Right lobe of liver (tissue), 6 donors: ENCODE data around the gene SHISA9. TPM values are rescaled to one million over a fixed set of nuclear protein-coding genes. Genes with fewer than 3 reads are reported as not detected.

Experiments
- ATAC-seq, 4 donors: fragments of 200-7000 bp; cut with Tn5 transposase; one replicate each; pipeline ENCODE4 v1.9.1; 2020; ENCODE audit warnings: mild to moderate bottlenecking in 4 of 4, moderate library complexity in 4 of 4
- DNase-seq, 3 donors: peaks; one replicate each; pipeline ENCODE4 v3.0.0-alpha.2; 2020
- H3K27ac ChIP-seq, 3 donors: fragments of 200-600 bp; one replicate each; pipeline ENCODE4 v1.8.0; 2022
- H3K27me3 ChIP-seq, 2 donors: fragments of 200-600 bp; one replicate each; pipeline ENCODE4 v1.8.0; 2022
- H3K36me3 ChIP-seq, 4 donors: fragments of 200-600 bp; sonication (generic) in 1 of 4; one replicate each; pipeline versions ENCODE4 v1.5.1 to v1.8.0; 2017 to 2022; ENCODE audit warnings: control low read depth in 1 of 4
- H3K4me1 ChIP-seq, 4 donors: fragments of 200-600 bp; sonication (generic) in 1 of 4; one replicate each; pipeline versions ENCODE4 v1.5.1 to v1.8.0; 2017 to 2022; ENCODE audit warnings: control low read depth in 1 of 4
- H3K4me3 ChIP-seq, 3 donors: fragments of 200-600 bp; one replicate each; pipeline ENCODE4 v1.8.0; 2022
- H3K9me3 ChIP-seq, 4 donors: fragments of 200-600 bp; sonication (generic) in 1 of 4; one replicate each; pipeline versions ENCODE4 v1.5.1 to v1.8.0; 2017 to 2022; ENCODE audit warnings: control low read depth in 1 of 4
- POLR2A ChIP-seq: fragments of 450-650 bp; IDR thresholded peaks from one replicate; pipeline ENCODE4 v1.6.1; 2017; ENCODE audit warnings: antibody characterized with exemption, mild to moderate bottlenecking
- WGBS: methylation state at CpG from one replicate; pipeline ENCODE4 v1.1.6; 2018; ENCODE audit warnings: low coverage, low lambda C conversion rate; ENCODE audit not compliant: insufficient coverage; ENCODE audit errors: missing lambda C conversion rate; 5-methylcytosine and 5-hydroxymethylcytosine counted together
- intact Hi-C, 2 donors: fragments of 100-400 bp; cut with DNase I; formaldehyde crosslinking; loops; one replicate each; pipeline versions ENCODE4 v1.11.2 to v1.14.1; 2022
- total RNA-seq, 6 experiments: library from RNA; depleted of rRNA in 2 of 6; stranded (reverse); fragments of >200 nt in 2 of 6; fragmentation: NEBNext Ultra II Directional in 3 of 6; extraction: Animal tissue kit (Norgen Biotek cat#: 25700) in 3 of 6; gene quantifications; one replicate each; pipeline versions ENCODE4 v1.1.0 to v1.2.4, GENCODE V29; 2016 to 2023
- TF ChIP-seq, protein P1 (sequence below), 4 donors: fragments of 200-600 bp in 3 of 4; fragments of 450-650 bp in 1 of 4; IDR thresholded peaks; one replicate each; pipeline versions ENCODE4 v1.5.1 to v1.8.0; 2016 to 2022; ENCODE audit warnings: antibody characterized with exemption in 4 of 4, mild to moderate bottlenecking in 2 of 4
- donor health status: DM: no; HTN: yes; CAD: no.
- donor health status: DM: no; HTN: no; CAD: no.
- donor health status: DM: no; HTN: no; CAD: no.
- donor health status: DM: no; HTN: yes; CAD: no.
- donor health status: DM: no; HTN: yes; CAD: no.

Gene SHISA9
- total RNA-seq, 6 experiments from 2014 or later, result 0.02 to 0.06 TPM; not detected in 4

DNA sequence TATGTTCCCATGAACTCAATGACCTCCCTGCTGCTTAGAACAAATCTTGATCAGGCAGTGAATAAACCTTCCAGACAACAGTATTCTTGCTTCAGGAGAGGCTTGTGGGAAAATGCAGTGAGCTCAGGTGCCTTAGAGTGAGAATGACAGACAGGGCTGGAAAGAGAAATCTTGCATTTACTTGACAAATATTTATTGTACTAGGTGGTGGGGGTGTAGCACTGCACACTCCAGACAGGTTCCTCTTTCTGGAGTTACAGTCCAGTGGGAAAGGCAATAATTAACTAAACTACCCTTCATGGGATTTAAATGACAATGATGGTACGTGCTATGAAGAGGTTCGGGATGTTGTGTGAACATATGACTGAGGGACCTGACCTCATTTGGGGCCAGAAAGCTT lies 182.9 kb downstream of the SHISA9 start:
- Histone ChIP-seq H3K36me3 (no peaks in the 10 kb centered on the region), H3K27me3 (no peaks in the 10 kb centered on the region), H3K4me3 (no peak overlapping the region), H3K9me3 (no peaks in the 10 kb centered on the region), H3K27ac (no peak overlapping the region), H3K4me1 (peaks cover 0 to 10% (median 3%) of the 10 kb centered on the region in 4 donors)
- intact Hi-C loops, result no loop called here
- TF ChIP-seq POLR2A, result no peak
- TF ChIP-seq, protein P1, sequence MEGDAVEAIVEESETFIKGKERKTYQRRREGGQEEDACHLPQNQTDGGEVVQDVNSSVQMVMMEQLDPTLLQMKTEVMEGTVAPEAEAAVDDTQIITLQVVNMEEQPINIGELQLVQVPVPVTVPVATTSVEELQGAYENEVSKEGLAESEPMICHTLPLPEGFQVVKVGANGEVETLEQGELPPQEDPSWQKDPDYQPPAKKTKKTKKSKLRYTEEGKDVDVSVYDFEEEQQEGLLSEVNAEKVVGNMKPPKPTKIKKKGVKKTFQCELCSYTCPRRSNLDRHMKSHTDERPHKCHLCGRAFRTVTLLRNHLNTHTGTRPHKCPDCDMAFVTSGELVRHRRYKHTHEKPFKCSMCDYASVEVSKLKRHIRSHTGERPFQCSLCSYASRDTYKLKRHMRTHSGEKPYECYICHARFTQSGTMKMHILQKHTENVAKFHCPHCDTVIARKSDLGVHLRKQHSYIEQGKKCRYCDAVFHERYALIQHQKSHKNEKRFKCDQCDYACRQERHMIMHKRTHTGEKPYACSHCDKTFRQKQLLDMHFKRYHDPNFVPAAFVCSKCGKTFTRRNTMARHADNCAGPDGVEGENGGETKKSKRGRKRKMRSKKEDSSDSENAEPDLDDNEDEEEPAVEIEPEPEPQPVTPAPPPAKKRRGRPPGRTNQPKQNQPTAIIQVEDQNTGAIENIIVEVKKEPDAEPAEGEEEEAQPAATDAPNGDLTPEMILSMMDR (IDR thresholded peaks at IDR 0.05), result no peak
- WGBS, result 38% methylated on average over 2 of the region's 2 CpGs
- DNase-seq (no peak), ATAC-seq (peak; percentile 87 to 91 (median 90))

DNA sequence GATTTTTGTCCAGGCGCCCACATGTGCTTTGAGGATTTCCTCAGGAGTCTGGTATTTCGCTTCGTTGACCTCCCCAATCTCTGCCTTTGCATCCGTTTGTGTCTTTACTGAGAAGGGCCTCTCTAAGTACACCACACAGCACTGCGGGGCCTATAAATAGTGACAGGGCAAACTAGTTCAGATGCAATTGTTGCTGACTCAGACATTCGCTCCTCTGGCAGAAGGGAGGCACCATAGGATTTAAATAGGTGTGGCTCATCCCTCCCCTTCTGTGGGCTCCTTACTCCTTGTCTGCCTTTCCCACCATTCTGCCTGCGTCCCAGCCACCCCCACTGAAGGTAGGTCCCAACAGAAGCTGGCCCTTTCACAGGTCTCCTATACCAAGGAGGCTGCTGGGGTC lies 192.3 kb downstream of the SHISA9 start:
- DNase-seq, result no peak
- Histone ChIP-seq H3K36me3 (no peaks in the 10 kb centered on the region), H3K4me3 (no peak overlapping the region), H3K27ac (no peak overlapping the region), H3K9me3 (no peaks in the 10 kb centered on the region), H3K27me3 (no peaks in the 10 kb centered on the region), H3K4me1 (no peaks in the 10 kb centered on the region)
- WGBS, result 55% methylated on average over 6 of the region's 7 CpGs
- TF ChIP-seq, protein P1 (IDR thresholded peaks at IDR 0.05), result no peak
- no peak for TF ChIP-seq POLR2A
- intact Hi-C loops, result no loop called here
- no peak for ATAC-seq

DNA sequence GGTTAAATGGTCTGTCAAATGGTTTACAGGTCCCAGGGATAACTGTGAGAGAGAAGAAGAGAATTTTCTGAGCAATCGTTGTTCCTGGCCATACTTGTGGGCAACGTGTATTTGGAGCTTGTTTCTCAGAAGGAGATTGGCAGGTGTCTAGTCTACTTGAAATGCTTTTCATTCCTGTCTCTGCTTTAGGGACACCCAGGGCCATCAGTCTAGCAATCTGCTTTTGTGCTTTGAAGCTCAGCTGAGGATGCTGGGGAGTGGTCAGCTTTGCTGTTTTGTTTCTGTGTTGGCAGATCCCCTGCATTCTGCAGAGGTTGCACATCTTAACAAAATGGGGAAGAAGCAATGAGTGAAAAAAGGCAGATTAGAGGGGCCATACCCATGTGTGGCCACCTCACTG lies 193.7 kb downstream of the SHISA9 start:
- no peak overlapping the region for H3K27ac ChIP-seq
- 72% methylated on average over 2 of the region's 2 CpGs for WGBS
- H3K9me3 ChIP-seq, result no peaks in the 10 kb centered on the region
- no peaks in the 10 kb centered on the region for H3K27me3 ChIP-seq
- H3K4me3 ChIP-seq, result no peak overlapping the region
- TF ChIP-seq, protein P1 (IDR thresholded peaks at IDR 0.05), result no peak
- H3K36me3 ChIP-seq, result no peaks in the 10 kb centered on the region
- no peak for ATAC-seq
- H3K4me1 ChIP-seq, result no peaks in the 10 kb centered on the region
- intact Hi-C loops, result no loop called here
- DNase-seq, result no peak

DNA sequence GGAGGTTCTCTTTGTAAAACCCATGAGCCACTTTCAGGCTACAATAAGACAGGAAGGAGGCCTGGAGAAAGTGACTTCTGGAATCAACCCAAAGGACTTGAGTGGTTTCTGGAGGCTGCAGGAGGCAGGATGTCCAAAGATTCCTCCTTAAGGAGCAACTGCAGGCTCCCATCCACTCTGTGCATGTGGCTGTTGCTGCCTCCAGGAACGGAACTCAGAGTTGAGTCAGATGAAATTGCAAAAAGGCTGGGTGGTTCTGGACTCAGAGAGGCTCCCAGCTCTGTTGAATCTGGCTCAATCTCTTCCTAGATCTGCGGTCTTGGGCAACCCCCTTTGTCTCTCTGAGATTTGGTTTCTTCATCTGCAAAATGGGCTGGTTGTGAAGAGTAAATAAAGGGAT lies 197.1 kb downstream of the SHISA9 start:
- Histone ChIP-seq H3K4me3 (no peak overlapping the region), H3K27me3 (no peaks in the 10 kb centered on the region), H3K9me3 (no peaks in the 10 kb centered on the region), H3K4me1 (no peaks in the 10 kb centered on the region), H3K27ac (no peak overlapping the region), H3K36me3 (no peaks in the 10 kb centered on the region)
- ATAC-seq (no peak), DNase-seq (no peak)
- WGBS, result 67% methylated on average over 2 of the region's 2 CpGs
- intact Hi-C loops, result no loop called here
- no peak for TF ChIP-seq POLR2A
- TF ChIP-seq, protein P1 (IDR thresholded peaks at IDR 0.05), result no peak

DNA sequence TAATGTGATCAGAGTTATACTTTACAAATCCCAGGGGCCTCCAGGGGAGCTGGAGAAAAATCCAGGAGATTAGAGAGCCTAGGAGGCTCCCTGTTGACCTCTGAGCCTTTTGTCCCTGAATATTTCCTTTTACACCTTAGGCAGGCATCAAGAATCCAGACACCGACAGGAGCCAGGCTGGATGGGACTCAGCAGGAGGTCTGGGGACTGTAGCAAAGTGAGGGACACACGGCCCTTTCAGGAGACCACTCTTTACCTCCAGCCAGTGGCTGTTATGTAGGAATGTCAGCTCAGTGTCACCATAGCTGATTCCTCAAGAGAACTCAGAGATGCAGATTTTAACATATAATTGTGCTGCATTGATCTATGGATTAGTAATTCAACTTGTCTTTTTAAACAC lies 198.4 kb downstream of the SHISA9 start:
- no peak for TF ChIP-seq POLR2A
- TF ChIP-seq, protein P1 (IDR thresholded peaks at IDR 0.05), result no peak
- Histone ChIP-seq H3K27me3 (no peaks in the 10 kb centered on the region), H3K4me1 (no peaks in the 10 kb centered on the region), H3K4me3 (no peak overlapping the region), H3K36me3 (no peaks in the 10 kb centered on the region), H3K27ac (no peak overlapping the region), H3K9me3 (no peaks in the 10 kb centered on the region)
- intact Hi-C loops, result no loop called here
- 13% methylated on average over 2 of the region's 2 CpGs for WGBS
- DNase-seq (no peak), ATAC-seq (no peak)
